Activated CD4-positive, alpha-beta T cell treated with anti-CD3 and anti-CD28 coated beads, Interleukin-2, amount 50 U/mL, for 24 hours (primary cell): ENCODE data around the gene JUN.

Source experiments
- DNase-seq, 2 donors: peaks; one replicate each; pipeline ENCODE4 v3.0.0-alpha.2; 2020; ENCODE audit warnings: low read depth in 1 of 2, low spot score in 1 of 2

JUN gene

GRCh38 chr1:58764294-58764978 lies 19.4 kb downstream of the JUN start:
- no peak for DNase-seq

DNA sequence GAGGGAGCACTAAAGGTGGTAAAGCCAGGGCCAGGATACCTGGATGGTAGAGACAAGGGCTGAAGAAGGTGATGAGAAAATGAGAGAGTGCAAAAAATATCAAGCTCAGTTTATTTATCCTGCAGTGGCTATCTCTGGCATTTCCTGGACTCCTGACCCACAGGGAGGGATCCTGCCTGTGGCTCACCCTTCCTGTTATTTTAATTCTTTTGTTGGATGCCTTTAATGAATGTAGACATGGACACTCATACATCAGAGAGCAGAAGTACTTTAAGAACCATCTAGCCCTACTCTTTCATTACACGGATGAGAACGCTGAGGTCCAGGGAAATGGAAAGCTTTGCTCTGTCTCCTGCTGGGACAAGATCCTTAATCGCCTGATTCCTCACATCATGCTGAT lies 20.6 kb downstream of the JUN start:
- no peak for DNase-seq

- DNase-seq, result no peak
These were observed 21.0 kb downstream of the JUN start for GRCh38 chr1:58762806-58763205.

DNA sequence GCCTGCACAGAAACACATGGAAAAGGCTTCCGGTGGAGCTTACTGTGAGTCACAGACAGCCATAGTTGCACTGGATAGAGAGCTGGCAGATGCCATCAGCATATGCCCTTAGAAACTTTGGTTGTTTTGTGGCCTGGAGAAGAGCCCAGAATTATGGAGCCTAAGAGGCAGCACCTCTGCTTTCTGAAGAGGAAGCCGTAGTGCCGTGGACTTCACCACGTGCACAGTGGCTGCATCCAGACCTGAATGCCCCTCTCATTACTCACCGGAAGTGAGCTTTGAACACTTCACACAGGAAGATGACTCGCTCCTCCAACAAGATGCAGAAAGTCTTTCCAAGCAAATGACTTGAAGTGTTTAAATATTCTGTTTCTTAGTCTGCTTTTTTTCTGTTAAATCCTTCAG lies 28.4 kb downstream of the JUN start:
- peak; percentile 16 to 55 for DNase-seq

- DNase-seq, result no peak
These were observed 29.0 kb downstream of the JUN start for GRCh38 chr1:58754683-58755467.

DNA sequence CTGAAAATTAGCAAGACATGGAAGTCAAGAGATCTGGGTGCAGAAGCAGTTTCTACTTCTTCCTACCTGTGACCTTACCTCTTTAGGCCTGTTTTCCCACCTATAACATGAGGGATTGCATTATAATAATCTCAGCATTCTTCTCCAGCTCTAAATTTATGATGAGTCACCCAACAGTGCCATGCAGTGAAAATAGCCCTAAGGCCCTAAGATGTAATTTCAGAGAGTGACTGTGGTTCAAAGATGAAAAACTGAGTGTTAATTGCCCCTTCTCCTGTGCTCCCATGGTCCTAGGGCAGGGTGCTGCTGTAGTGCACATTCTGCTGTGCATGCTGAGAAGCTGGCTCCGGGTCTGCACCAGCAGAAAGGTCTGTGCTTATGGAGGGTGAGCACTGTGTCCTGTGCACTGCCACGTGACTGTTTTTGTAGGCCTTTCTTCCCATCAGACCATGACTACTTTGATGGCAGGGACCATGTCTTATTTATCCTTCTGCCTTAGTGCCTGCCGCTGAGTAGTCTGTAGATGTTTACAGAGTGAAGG lies 29.7 kb downstream of the JUN start:
- no peak for DNase-seq

GRCh38 chr1:58753431-58753866 lies 30.4 kb downstream of the JUN start:
- no peak for DNase-seq

DNA sequence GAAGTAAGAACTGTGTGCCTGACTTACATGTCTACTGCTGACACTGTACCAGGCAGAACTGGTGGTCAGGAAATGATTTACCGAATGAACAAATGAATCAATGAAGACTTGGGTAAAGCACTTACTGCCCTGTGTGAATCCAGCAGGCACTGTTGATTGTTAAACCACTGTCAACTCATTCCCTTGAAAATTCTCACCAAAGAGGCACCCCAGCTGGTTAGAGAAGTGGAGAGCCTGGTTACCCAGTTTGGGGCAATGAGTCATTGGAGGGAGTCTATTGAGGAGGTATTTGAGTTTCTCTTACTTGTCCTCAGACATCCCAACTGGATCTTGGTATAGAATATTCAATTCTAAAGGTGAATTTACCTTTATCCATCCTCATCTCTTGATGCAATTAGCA lies 34.2 kb downstream of the JUN start:
- no peak for DNase-seq

DNA sequence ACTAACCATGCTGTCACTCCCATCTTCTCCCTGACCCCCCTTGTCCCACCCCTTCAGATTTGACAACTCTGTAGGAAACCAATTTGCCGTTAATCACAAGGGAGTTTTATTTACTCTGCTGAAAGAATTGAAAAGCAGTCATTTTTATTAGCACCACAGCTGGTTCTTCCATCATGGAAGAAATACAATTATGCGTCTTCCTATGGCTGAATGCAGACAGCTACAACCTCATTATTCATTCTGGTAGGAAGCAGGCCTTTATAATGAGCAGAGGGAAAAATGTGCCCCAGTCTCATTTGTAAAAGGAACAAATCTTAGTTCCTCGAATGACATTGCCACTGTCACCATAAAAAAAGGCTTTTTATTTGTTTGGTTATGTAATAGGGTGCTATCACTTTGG lies 35.2 kb downstream of the JUN start:
- DNase-seq, result no peak

- no peak for DNase-seq
These were observed 37.1 kb downstream of the JUN start for GRCh38 chr1:58746757-58747156.

- DNase-seq, result no peak
These were observed 37.7 kb downstream of the JUN start for GRCh38 chr1:58746182-58746581.

GRCh38 chr1:58745666-58746065 lies 38.2 kb downstream of the JUN start:
- DNase-seq, result no peak

- no peak for DNase-seq
These were observed 38.7 kb downstream of the JUN start for GRCh38 chr1:58745117-58745516.

GRCh38 chr1:58741678-58742553 lies 41.9 kb downstream of the JUN start:
- no peak for DNase-seq

DNA sequence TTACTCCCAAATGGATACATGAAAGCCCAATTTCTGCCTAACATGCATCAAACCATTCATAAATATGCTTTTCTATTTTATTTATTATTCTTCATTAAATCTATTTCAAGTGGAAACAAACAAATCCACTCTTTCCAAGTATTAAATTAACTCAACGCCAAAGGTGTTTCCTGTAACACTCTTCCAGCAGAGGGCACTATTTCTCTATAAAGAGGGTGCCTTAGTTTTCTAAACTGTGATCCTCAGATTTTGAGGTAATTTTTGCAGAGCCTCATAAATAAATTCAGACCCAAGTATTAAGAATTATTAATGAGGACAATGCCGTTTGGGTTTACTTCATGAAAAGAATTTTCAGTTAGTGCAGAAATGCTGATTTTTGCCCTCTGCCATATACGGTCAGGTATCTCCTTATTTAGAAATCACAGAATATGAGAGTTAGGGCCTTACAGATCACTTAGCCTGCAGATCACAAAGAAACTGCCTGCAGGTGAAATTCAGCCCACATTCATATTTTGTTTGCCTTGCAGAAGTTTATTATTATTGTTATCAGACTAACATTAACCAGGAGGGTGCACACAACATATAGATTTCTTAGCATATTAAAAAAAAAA lies 43.9 kb downstream of the JUN start:
- peak in 1 of 2 donors; percentile 48 for DNase-seq

DNA sequence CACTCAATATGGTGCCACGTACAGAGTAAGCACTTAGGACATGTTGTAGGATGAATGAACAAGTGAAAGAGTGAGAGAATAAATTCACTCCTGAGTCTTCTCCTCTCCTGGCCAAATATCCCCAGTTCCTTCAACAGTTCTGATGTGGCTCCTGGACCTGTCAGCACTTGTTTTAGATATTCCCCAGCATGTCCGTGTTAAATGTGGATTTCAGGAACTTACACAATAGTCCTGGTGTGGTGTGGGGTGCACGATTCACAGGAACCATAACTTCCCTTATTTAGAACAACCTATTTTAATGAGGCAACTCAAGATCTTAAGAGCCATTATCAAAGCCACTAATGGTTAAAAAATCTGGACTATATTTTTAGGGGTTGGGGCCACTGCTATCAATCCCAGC lies 45.0 kb downstream of the JUN start:
- DNase-seq, result no peak

GRCh38 chr1:58735586-58735985 lies 48.3 kb downstream of the JUN start:
- no peak for DNase-seq

GRCh38 chr1:58734630-58735029 lies 49.2 kb downstream of the JUN start:
- no peak for DNase-seq

- DNase-seq, result no peak
These were observed 51.6 kb downstream of the JUN start for GRCh38 chr1:58732087-58732775.
